NK-92 treated with Interleukin-12 subunit alpha and Interleukin-12 subunit beta, amount 100 ng/mL, for 24 hours (cell line): Measurements from ENCODE around the gene TM6SF1.
"Not testable (repeated sequence)": the region's sequence is repeated elsewhere in the genome, so short reads cannot be mapped to it uniquely, and the experiment has no call there.

Experiments used
- DNase-seq: peaks from one replicate; lab custom pipeline; 2025; lab: John Stamatoyannopoulos, UW

Gene TM6SF1

GRCh38 chr15:83106994-83107840 is at the start of gene TM6SF1:
TM6SF1 (plus strand) TSS chr15:83107645; CDS start chr15:83107681, 36 bp downstream.
- DNase-seq: no peak

DNA sequence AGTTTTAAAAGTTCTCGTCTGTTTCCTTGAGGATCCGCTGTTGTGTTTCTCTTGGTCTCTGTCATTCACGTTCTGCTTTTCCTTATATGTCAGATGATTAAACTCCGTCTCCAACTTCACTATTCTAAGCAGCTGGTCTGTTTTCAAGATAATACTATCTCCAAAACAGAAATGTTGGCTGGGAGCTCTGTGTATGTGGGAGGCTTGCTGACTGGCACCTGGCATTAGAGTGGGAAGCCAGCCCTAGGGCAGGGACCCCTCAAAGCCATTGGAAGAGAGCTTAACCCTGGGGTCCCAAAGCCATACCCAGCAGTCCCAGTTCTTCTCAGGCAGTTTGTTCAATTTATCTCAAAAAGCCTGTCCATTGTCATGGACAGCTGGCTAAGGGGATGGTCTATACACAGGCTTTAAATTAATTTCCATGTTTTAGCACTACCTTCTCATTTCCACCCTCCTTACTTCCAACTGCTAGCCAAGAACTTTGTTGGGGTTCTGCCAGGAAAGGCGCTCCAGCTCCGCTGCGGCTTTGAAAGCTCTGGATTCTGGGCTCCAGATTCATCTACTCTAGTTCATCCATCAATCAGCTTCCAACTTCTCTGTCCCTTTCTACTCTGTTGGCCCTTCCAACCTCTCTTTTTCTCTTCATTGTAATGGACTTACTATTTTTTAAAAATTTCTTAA is 49.6 kb upstream of the TM6SF1 start:
- DNase-seq: no peak

DNA sequence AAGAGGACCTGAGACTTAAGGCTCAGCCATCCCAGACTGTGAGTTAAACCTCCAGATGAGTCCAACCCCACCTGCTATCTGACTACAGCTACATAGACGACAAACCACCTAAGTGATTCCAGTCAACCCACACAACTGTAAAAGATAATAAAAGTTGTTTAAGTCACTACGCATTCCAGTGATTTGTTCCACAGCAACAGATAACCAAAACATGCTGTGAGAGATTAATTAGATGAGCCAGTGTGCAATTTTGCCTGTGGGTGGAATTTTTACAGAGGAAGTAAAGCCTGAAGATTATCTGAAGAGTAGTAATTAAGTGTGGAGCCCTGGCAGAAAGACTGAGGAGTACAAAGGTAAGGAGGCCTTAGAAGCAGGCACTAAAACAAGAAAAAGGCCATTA is 45.8 kb upstream of the TM6SF1 start:
- DNase-seq: no peak

GRCh38 chr15:83062768-83063180 is 44.7 kb upstream of the TM6SF1 start:
- no peak for DNase-seq

GRCh38 chr15:83063551-83063950 is 43.9 kb upstream of the TM6SF1 start:
- no peak for DNase-seq

GRCh38 chr15:83064859-83065258 is 42.6 kb upstream of the TM6SF1 start:
- DNase-seq: no peak

DNA sequence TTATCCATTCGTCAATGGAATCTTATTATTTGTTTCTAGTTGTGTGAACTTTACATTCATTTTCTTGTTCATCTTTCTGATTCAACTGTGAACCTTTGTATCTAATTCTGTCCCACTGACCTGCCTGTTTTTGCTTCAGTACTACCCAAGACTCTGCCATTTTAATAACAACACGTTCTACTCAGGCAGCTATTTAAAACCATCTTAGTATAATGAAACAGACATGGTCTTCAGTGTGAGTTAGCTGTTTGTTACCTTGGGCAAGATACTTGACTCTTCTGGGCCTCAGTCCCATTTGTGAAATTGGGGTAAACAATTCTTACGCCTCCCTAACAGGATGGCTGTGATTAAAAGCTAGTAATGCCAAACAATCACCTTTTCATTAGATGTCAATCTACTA is 42.0 kb upstream of the TM6SF1 start:
- DNase-seq: no peak

DNA sequence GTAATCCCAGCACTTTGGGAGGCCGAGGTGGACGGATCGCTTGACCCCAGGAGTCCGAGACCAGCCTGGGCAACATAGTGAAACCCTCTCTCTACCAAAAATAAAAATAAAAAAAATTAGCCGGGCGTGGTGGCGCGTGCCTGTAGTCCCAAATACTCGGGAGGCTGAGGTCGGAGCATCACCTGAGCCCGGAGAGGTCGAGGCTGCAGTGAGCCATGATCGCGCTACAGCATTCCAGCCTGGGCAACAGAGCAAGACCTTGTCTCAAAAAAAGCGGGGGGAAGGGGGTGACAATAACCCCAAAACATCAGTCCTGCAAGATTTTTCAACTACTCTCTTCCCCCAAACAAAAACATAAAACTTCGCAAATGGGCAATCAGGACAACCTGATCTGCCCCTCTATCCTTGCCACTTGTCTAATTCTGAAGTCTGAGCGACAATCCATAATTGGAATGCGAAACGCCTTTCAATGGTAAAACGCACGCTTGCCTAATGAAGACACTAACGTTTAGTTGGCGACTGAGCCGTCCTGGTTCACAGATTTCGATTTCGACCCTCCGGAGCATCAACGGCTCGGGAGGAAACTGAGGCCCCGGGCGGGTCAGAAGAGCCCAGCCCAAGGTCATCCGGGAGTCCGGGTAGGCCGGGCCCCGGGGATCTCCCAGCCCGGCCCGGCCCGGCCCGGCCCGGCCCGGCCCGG is 41.3 kb upstream of the TM6SF1 start:
- DNase-seq: no peak

- DNase-seq: peak; percentile 90
These were observed 40.5 kb upstream of the TM6SF1 start, which contains the start of gene BTBD1 for GRCh38 chr15:83066734-83067637. BTBD1 (minus strand) TSS chr15:83067252; CDS start chr15:83067151, 101 bp downstream.

GRCh38 chr15:83067638-83067962 is 39.8 kb upstream of the TM6SF1 start:
- DNase-seq: no peak

GRCh38 chr15:83068054-83068453 is 39.4 kb upstream of the TM6SF1 start:
- DNase-seq: no peak

GRCh38 chr15:83069211-83069642 is 38.2 kb upstream of the TM6SF1 start:
- DNase-seq: not testable (repeated sequence)

DNA sequence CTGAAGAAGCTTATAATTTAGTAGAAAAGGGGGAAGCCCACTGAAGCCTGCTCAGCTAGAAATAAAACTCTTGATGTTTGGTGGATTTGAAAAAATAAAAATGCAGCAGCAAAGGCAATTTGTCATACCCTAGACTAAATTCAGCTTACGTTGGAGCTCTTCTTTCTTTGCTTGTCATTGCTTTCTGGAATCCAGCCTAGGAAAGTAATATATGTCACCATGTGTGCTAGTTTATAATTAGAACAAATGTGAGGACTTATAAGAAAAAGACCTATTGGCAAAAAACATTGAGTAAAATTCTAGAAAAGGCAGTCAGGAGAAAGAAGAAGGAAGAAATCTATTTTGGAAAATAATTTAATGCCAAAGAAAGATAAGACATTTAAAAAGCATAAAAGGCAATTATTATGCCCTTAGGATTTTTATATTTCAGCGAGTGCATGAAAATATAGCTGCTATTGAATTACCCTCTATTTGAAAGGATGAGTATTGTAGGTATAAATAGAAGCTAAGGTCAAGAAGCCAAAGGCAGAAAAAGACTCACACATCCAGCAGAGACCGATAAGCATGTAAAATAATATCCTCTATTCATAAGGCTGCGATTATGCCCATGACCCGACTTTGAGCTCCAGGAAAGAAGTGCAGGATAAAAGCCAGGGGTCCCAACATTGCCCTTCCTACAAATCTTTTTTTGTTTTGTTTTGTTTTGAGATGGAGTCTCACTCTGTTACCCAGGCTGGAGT is 29.8 kb upstream of the TM6SF1 start:
- no peak for DNase-seq

DNA sequence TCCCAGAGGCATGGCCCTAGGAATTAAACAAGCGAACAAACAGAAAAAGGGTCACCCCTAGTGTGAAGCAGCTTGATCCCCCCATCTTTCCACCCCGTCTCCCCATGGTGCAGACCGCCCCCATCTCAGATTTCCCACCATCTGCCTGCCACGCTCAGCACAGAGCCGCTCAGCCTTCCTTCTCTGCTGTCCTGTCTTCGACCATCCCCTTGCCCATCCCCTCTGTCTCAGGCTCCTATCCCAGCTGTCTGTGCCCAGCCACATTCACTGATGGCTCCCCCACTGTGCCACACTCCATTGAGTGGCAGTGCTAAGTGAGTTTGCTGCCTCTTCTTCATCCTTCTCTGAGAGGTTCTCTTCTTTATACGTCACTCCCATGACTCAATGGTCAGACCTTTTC is 28.7 kb upstream of the TM6SF1 start:
- no peak for DNase-seq

GRCh38 chr15:83081256-83082014 is 26.0 kb upstream of the TM6SF1 start:
- no peak for DNase-seq

DNA sequence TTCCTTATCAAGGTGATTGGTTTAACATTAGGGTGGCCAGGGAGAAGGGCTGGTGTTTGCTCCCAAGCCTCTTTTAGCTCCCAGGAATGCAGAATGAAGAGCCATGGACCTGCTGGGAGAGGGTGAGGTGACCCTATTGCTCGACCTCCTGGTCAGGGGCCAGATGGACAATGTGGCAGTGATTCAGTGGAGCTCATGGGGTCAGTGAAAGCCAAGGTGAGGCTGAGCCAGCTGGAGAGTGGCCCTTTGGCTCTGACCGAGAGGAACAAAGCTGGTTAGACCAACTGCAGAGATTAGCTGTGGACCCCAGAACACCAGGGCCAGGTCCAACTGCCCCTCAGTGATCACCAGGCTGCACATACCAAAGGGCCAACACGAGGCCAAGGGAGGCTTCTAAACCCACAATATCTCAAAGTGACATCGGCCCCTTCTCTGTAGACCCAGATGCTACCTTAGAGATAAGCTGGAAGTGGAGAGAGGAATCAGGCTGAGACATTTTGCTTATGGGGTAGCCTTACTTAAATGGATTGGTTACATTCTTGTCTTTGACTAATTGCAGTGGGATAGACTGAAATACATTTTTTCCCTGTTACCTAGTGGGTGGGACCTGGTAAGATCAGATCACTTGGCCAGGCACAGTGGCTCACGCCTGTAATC is 24.6 kb upstream of the TM6SF1 start:
- no peak for DNase-seq

- not testable (repeated sequence) for DNase-seq
These were observed 22.0 kb upstream of the TM6SF1 start for GRCh38 chr15:83085461-83085860.

GRCh38 chr15:83085864-83086552 is 21.4 kb upstream of the TM6SF1 start:
- not testable (repeated sequence) for DNase-seq

DNA sequence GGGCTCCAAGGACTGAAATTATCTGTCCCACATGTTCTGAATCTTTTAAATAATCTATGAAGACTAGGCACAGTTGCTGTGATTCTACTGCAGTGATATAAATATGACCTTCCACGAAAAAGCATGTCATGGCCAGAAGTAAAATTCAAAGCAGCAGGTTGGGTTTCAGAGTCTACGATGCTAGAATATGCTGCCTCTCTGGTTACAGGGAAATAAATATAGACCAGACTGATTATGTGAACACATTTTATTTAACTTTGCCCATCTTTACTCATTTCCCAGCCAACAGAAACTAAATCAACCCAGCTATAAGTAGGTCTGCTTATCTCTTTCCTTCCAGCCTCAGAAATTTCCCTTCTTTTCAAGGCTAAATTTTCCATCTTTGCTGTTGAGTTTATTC is 19.9 kb upstream of the TM6SF1 start:
- DNase-seq: no peak
